K562 (cell line): ENCODE results near the gene BTBD2. TPM values are rescaled to one million over a fixed set of nuclear protein-coding genes. Genes with fewer than 3 reads are reported as not detected.
A peak's percentile ranks its signal among the peaks of the same experiment; 100 is the strongest.

Experiments
- ATAC-seq: fragments of 200-7000 bp; cut with Tn5 transposase; 3 replicates; pipeline ENCODE4 v1.9.1; 2020; ENCODE audit warnings: moderate library complexity
- BruUV-seq: library from RNA; stranded (reverse); fragments of 400-500 nt; replicated peaks from 2 replicates; lab custom pipeline; 2021; lab: Mats Ljungman, UMichigan
- CTCF ChIA-PET: fragments of 300-600 bp; formaldehyde crosslinking; extraction: SDS; loops from one replicate; lab custom pipeline; 2021; ENCODE audit warnings: low intra/inter-chr PET ratio; lab: Yijun Ruan, JAX
- POLR2A ChIA-PET: fragments of 300-600, 350-650 bp; sonication (Branson Sonifier 250); formaldehyde crosslinking; extraction: SDS; loops from one replicate; lab custom pipeline; 2021; ENCODE audit warnings: antibody characterized with exemption, inconsistent platforms; lab: Yijun Ruan, JAX
- DNase-seq, 4 experiments: peaks; one replicate each; pipeline versions ENCODE4 v3.0.0 to v3.0.0-alpha.2; 2011 to 2018; ENCODE audit warnings: low spot score in 3 of 4, mixed read lengths in 3 of 4; ENCODE audit errors: extremely low read depth in 1 of 4
- FAIRE-seq: peaks from 2 replicates; lab custom pipeline; 2011; peaks lifted over from hg19 to GRCh38; lab: Jason Lieb, UNC
- H2AFZ ChIP-seq: 2 replicates; pipeline ENCODE4 v1.6.0; 2011; ENCODE audit warnings: low read depth, low read length, control low read depth, inconsistent platforms
- H3K27ac ChIP-seq: fragments of 200-600 bp; 3 replicates; pipeline ENCODE4 v1.8.0; 2011; ENCODE audit warnings: low read depth, mild to moderate bottlenecking, control low read depth, inconsistent platforms, low read length, moderate library complexity, mixed read lengths; ENCODE audit errors: extremely low read depth
- H3K27me3 ChIP-seq, 2 experiments: fragments of 300-600 bp in 1 of 2; 2 replicates in 1 of 2; 3 replicates in 1 of 2; pipeline versions ENCODE4 v1.6.0 to v1.8.0; 2011; ENCODE audit warnings: inconsistent platforms in 2 of 2, low read length in 2 of 2, mild to moderate bottlenecking in 1 of 2, mixed read lengths in 1 of 2, moderate library complexity in 1 of 2; ENCODE audit not compliant: control insufficient read depth in 2 of 2, insufficient read depth in 2 of 2
- H3K36me3 ChIP-seq: fragments of 300-600 bp; 3 replicates; pipeline ENCODE4 v1.8.0; 2011; ENCODE audit warnings: mild to moderate bottlenecking, low read length, inconsistent platforms; ENCODE audit not compliant: control insufficient read depth, insufficient read depth
- H3K4me1 ChIP-seq, 2 experiments: fragments of 200-600 bp in 1 of 2; replicated peaks in 1 of 2; 2 replicates in 1 of 2; 3 replicates in 1 of 2; pipeline versions ENCODE4 v1.5.1 to v1.8.0; 2011; ENCODE audit warnings: inconsistent platforms in 2 of 2, low read length in 2 of 2, mild to moderate bottlenecking in 1 of 2, mixed read lengths in 1 of 2, moderate library complexity in 1 of 2; ENCODE audit not compliant: control insufficient read depth in 2 of 2, insufficient read depth in 2 of 2
- H3K4me2 ChIP-seq: 2 replicates; pipeline ENCODE4 v1.6.1; 2011; ENCODE audit warnings: low read length, control low read depth, inconsistent platforms, mixed read lengths; ENCODE audit not compliant: insufficient read depth
- H3K4me3 ChIP-seq: fragments of 200-600 bp; sonication (generic), shearing (Covaris generic); 2 replicates; pipeline ENCODE4 v1.5.1; 2016; ENCODE audit warnings: control low read depth, inconsistent platforms
- H3K79me2 ChIP-seq: fragments of 200-600 bp; 3 replicates; pipeline ENCODE4 v1.8.0; 2011; ENCODE audit warnings: low read length, inconsistent platforms; ENCODE audit not compliant: control insufficient read depth, insufficient read depth
- H3K9ac ChIP-seq, 2 experiments: 2 replicates each; pipeline versions ENCODE4 v1.6.0 to v1.6.1; 2011; ENCODE audit warnings: low read depth in 2 of 2, low read length in 2 of 2, control low read depth in 1 of 2, inconsistent platforms in 1 of 2, mild to moderate bottlenecking in 1 of 2, mixed read lengths in 1 of 2; ENCODE audit not compliant: insufficient read depth in 1 of 2
- H3K9me1 ChIP-seq: one replicate; pipeline ENCODE4 v1.6.0; 2011; ENCODE audit warnings: inconsistent platforms, mild to moderate bottlenecking, low read length, moderate library complexity; ENCODE audit not compliant: control insufficient read depth, insufficient read depth
- H3K9me3 ChIP-seq: replicated peaks from 2 replicates; pipeline ENCODE4 v1.5.1; 2011; ENCODE audit warnings: low read depth, low read length, inconsistent platforms; ENCODE audit not compliant: control insufficient read depth, insufficient read depth
- H4K20me1 ChIP-seq: replicated peaks from 2 replicates; pipeline ENCODE4 v1.6.1; 2011; ENCODE audit warnings: low read length, inconsistent platforms, mixed read lengths; ENCODE audit not compliant: control insufficient read depth, insufficient read depth
- BMI1 ChIP-seq: fragments of 150-350 bp; IDR thresholded peaks from 2 replicates; pipeline ENCODE4 v1.6.1; 2014; ENCODE audit warnings: low read length
- CAMTA2 ChIP-seq: fragments of 250-450 bp; sonication (Bioruptor Pico); conservative IDR thresholded peaks from 2 replicates; pipeline ENCODE4 v1.5.1; 2022
- CHD1 ChIP-seq: fragments of 200-600 bp; sonication (generic); IDR thresholded peaks from one replicate; pipeline ENCODE4 v1.6.1; 2012; ENCODE audit warnings: mild to moderate bottlenecking, moderate library complexity, low read length, inconsistent platforms
- CREB5 ChIP-seq: fragments of 250-450 bp; sonication (Bioruptor Pico); IDR thresholded peaks from 2 replicates; pipeline ENCODE4 v1.5.0; 2020; ENCODE audit warnings: mild to moderate bottlenecking
- GABPB1 ChIP-seq: sonication (generic); formaldehyde crosslinking; IDR thresholded peaks from 2 replicates; pipeline ENCODE4 v1.8.0; 2022; ENCODE audit warnings: mild to moderate bottlenecking, missing genetic modification reagents
- HDAC3 ChIP-seq: fragments of 450-650 bp; IDR thresholded peaks from 2 replicates; pipeline ENCODE4 v1.6.1; 2018; ENCODE audit warnings: borderline replicate concordance, mild to moderate bottlenecking, moderate library complexity; ENCODE audit not compliant: partially characterized antibody
- HDAC6 ChIP-seq: IDR thresholded peaks from 2 replicates; pipeline ENCODE4 v1.6.1; 2012; ENCODE audit warnings: low read depth, mild to moderate bottlenecking, control low read depth, inconsistent platforms, low read length, moderate library complexity
- MBD1 ChIP-seq: fragments of 250-450 bp; sonication (Bioruptor Pico); IDR thresholded peaks from 2 replicates; pipeline ENCODE4 v1.8.0; 2022; ENCODE audit warnings: inconsistent platforms
- RBBP5 ChIP-seq: fragments of 200-600 bp; sonication (generic); IDR thresholded peaks from 2 replicates; pipeline ENCODE4 v1.6.1; 2012; ENCODE audit warnings: borderline replicate concordance, mild to moderate bottlenecking, low read length, control low read depth, inconsistent platforms; ENCODE audit not compliant: insufficient read depth, poor library complexity, severe bottlenecking
- SMARCE1 ChIP-seq: fragments of 450-650 bp; IDR thresholded peaks from 2 replicates; pipeline ENCODE4 v1.7.1; 2016; ENCODE audit warnings: mild to moderate bottlenecking
- SRSF3 ChIP-seq: fragments of 200-400 bp; formaldehyde crosslinking; IDR thresholded peaks from 2 replicates; pipeline ENCODE4 v1.6.1; 2016; ENCODE audit warnings: mild to moderate bottlenecking, low read length, moderate library complexity; ENCODE audit not compliant: insufficient read depth
- TBP ChIP-seq: optimal IDR thresholded peaks from 2 replicates; pipeline ENCODE3; 2011; ENCODE audit warnings: low read depth, low read length, improper control_type of control experiment
- ZBTB2 ChIP-seq: fragments of 450-650 bp; IDR thresholded peaks from 2 replicates; pipeline ENCODE4 v1.6.1; 2016; ENCODE audit warnings: antibody characterized with exemption
- ZBTB33 ChIP-seq: sonication (generic); formaldehyde crosslinking; IDR thresholded peaks from 2 replicates; pipeline ENCODE4 v1.8.1; 2023; ENCODE audit warnings: mild to moderate bottlenecking, missing genetic modification reagents
- ZNF124 ChIP-seq: sonication (generic); formaldehyde crosslinking; IDR thresholded peaks from 2 replicates; pipeline ENCODE4 v1.8.1; 2022; ENCODE audit warnings: missing genetic modification reagents
- ZNF274 ChIP-seq: IDR thresholded peaks from 2 replicates; pipeline ENCODE4 v1.6.1; 2011; ENCODE audit warnings: low read depth, mild to moderate bottlenecking, low read length, moderate library complexity, borderline replicate concordance
- WGBS: fragments of 100-300 bp; shearing (Covaris generic); methylation state at CpG from one replicate; pipeline ENCODE4 v1.1.6; 2016; ENCODE audit warnings: low coverage, mixed read lengths; ENCODE audit not compliant: insufficient coverage; ENCODE audit errors: missing lambda C conversion rate; 5-methylcytosine and 5-hydroxymethylcytosine counted together
- in situ Hi-C: fragments of 300-500 bp; cut with MboI; formaldehyde crosslinking; loops from 4 replicates; pipeline ENCODE4 v1.15.0; 2018; ENCODE audit warnings: inconsistent platforms, mixed read lengths
- intact Hi-C: fragments of 100-400 bp; cut with micrococcal nuclease; formaldehyde crosslinking; loops from 2 replicates; pipeline ENCODE4 v1.14.2; 2022
- polyA plus RNA-seq, 8 experiments: library from polyadenylated mRNA; depleted of rRNA in 4 of 8; stranded (reverse) in 5 of 8; unstranded in 3 of 8; fragments of >200 nt; fragmentation: Nextera tagmentation in 2 of 8; fragmentation: Illumina TruSeq in 1 of 8; extraction: Ambion mirVana in 2 of 8; extraction: Trizol in 1 of 8; gene quantifications; 2 replicates each; pipeline versions ENCODE4 v1.2.1 to v1.2.3, GENCODE V29; 2011 to 2014; ENCODE audit warnings: inconsistent platforms in 1 of 8, missing spikeins in 1 of 8
- total RNA-seq, 7 experiments: library from RNA; depleted of rRNA in 6 of 7; stranded (reverse); fragments of >200 nt in 6 of 7; fragmentation: Illumina TruSeq in 2 of 7; extraction: Trizol in 2 of 7; gene quantifications; 2 replicates each; pipeline versions ENCODE4 v1.2.1 to v1.2.3, GENCODE V29; 2011 to 2021; ENCODE audit warnings: low replicate concordance in 1 of 7

Gene BTBD2
- total and polyA plus RNA-seq, 9 of the 15 experiments (the other 6 are each of a cell fraction or from before 2014, with no cell fraction given), result 0.10 to 15.6 (median 6.9) TPM

DNA sequence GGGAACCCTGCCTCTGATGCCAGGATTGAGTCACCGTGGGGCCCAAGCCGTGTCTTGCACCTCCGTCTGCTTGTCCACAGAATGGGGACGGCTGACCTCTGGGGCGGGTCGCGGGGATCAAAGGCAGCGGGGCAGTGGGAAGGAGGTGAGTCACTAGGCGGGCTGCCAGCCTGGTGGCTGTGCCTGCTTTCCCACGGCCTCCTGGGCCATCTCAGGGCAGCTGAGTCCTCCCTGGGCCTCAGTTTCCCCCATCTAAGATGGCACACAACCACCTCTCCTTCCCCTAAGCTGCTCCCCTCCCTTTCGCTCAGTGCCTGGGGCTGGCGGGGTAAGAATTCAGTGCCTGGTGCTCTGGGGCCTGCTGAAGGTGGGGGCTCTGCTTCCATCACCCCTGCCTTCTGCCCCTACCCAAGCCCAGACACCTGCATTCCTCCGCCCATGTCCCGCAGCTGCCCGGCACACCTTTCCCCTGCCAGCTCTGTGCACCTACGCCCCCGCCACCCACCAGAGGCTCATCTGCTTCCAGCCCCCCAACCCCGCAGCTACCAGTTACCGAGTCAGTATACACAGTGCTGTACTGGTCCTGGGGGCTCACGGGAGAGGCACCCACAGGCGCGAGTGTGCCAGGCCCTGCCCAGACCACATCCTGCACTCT, 32.1 kb upstream of the BTBD2 start:
- Histone ChIP-seq H3K36me3 (peaks cover 69% of the 10 kb centered on the region; the same call in 2 of the 3 replicates), H3K9ac (peak overlapping the region in 1 of 2 experiments; percentile 99; a peak in 3 of 4 replicates), H3K4me3 (no peak overlapping the region), H4K20me1 (peaks cover 31% of the 10 kb centered on the region), H3K4me1 (peaks cover 29 to 89% of the 10 kb centered on the region in 2 experiments), H3K9me3 (no peaks in the 10 kb centered on the region), H2AFZ (no peak overlapping the region), H3K27me3 (no peaks in the 10 kb centered on the region), H3K4me2 (no peak overlapping the region), H3K9me1 (peaks cover 7% of the 10 kb centered on the region), H3K79me2 (peaks cover 47% of the 10 kb centered on the region), H3K27ac (no peak overlapping the region)
- FAIRE-seq, result no peak
- in situ Hi-C loops, result no loop called here
- intact Hi-C loops, result no loop called here
- DNase-seq, result peak in 2 of 4 experiments; percentile 12 to 20
- POLR2A ChIA-PET, result interaction anchor here (0.6 to 5.5 kb wide), 5 partner anchors 8 to 595 kb away, joined by 3 to 72 read pairs (median 12); no protein-coding TSS in a partner anchor
- BruUV-seq, result no TSS peak
- CTCF ChIA-PET, result no interaction called here
- no peak for ATAC-seq
- WGBS, result 89% methylated on average over 15 of the region's 22 CpGs
- TF ChIP-seq CREB5 (CRISPR knock-in tag) (no peak), CHD1 (no peak), RBBP5 (no peak), SMARCE1 (no peak), HDAC6 (no peak), SRSF3 (no peak), ZBTB33 (peak; percentile 90), ZNF124 (no peak), ZNF274 (no peak), HDAC3 (no peak), MBD1 (CRISPR knock-in tag) (no peak), TBP (no peak), GABPB1 (CRISPR knock-in tag) (0 out of 2 replicates have a peak, but pooled peaks have one; percentile 30), CAMTA2 (CRISPR knock-in tag) (no peak), ZBTB2 (no peak), BMI1 (no peak)
